ENCODE data around the gene ARFRP1. TPM values are rescaled to one million over a fixed set of nuclear protein-coding genes. Genes with fewer than 3 reads are reported as not detected.

ARFRP1 gene
- total RNA-seq, 1 experiment from 2014 or later: 30.2 TPM

DNA sequence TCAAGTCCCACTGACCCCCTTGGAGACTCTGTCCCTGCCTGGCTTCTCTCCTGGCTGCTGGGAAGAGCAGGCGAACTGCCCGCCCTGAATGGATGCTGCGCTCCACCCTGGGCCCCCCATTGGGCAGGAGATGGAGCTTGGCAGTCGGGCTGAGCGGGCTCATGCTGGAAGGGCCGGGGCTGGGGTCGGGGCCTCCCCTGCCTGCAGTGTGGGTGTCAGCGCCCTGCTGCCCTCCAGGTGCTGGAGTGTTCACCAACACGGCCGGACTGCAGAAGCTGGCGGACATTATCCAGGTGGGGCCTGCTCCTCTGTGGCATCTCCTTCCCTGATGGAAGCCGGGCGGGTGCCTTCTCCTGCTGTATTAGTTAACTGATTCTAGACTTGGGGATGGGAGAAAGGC is 27.3 kb downstream of the ARFRP1 start:
- ATAC-seq (no peak), DNase-seq (ENCODE audit: low spot score) (no peak)
- H3K36me3 Mint-ChIP-seq: peaks cover 7% of the 10 kb centered on the region; the same call in 1 of the 2 replicates
- no peaks in the 10 kb centered on the region for H3K27me3 Mint-ChIP-seq (ENCODE audit: low read depth)
- POLR2A ChIA-PET: no interaction called here
- no peak overlapping the region for H3K4me3 Mint-ChIP-seq
- no peaks in the 10 kb centered on the region for H3K9me3 Mint-ChIP-seq
- TF ChIP-seq, protein P1, sequence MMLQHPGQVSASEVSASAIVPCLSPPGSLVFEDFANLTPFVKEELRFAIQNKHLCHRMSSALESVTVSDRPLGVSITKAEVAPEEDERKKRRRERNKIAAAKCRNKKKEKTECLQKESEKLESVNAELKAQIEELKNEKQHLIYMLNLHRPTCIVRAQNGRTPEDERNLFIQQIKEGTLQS (CRISPR knock-in tag; conservative IDR thresholded peaks at IDR 0.05): no peak
- TF ChIP-seq ZNF219 (CRISPR knock-in tag; IDR thresholded peaks at IDR 0.05; ENCODE audit: borderline replicate concordance) (no peak), FOXK1 (CRISPR knock-in tag; IDR thresholded peaks at IDR 0.05) (no peak), CTCF (IDR thresholded peaks at IDR 0.05) (no peak)
- TF ChIP-seq, protein P2, sequence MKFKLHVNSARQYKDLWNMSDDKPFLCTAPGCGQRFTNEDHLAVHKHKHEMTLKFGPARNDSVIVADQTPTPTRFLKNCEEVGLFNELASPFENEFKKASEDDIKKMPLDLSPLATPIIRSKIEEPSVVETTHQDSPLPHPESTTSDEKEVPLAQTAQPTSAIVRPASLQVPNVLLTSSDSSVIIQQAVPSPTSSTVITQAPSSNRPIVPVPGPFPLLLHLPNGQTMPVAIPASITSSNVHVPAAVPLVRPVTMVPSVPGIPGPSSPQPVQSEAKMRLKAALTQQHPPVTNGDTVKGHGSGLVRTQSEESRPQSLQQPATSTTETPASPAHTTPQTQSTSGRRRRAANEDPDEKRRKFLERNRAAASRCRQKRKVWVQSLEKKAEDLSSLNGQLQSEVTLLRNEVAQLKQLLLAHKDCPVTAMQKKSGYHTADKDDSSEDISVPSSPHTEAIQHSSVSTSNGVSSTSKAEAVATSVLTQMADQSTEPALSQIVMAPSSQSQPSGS (CRISPR knock-in tag; IDR thresholded peaks at IDR 0.05; ENCODE audit: borderline replicate concordance, low read depth): no peak
- no peaks in the 10 kb centered on the region for H3K4me1 Mint-ChIP-seq
- CTCF ChIA-PET: no interaction called here
- H3K27ac Mint-ChIP-seq: no peak overlapping the region

DNA sequence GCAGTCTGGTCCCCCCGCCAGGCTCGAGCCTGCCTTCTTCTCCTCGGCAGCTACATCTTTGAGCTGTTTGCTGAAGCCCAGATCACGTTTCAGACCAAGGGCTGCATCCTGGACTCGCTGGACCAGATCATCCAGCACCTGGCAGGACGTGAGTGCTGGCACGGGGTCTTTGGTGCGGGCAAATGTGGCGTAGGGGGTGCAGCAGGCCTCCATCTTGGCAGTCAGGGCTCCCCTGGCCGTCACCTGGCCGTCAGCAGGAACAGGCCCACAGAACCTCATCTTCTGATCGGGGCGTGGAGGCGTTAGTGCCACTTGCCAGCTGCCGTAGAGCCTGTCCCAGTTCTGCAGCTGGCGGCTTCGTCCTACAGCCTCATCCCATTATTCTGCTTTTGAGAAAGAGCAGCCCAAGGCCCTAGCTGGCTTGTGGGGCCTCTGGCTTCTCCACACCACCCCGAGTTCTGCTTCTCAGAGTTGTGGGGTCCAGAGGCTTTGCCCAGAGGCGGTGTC is 27.9 kb downstream of the ARFRP1 start:
- POLR2A ChIA-PET: no interaction called here
- Mint-ChIP-seq H3K27ac (no peak overlapping the region; the same call in 1 of the 2 replicates), H3K4me1 (no peaks in the 10 kb centered on the region), H3K27me3 (ENCODE audit: low read depth) (no peaks in the 10 kb centered on the region), H3K4me3 (no peak overlapping the region), H3K9me3 (no peaks in the 10 kb centered on the region), H3K36me3 (peaks cover 7% of the 10 kb centered on the region; the same call in 1 of the 2 replicates)
- ATAC-seq (no peak), DNase-seq (ENCODE audit: low spot score) (no peak)
- CTCF ChIA-PET: no interaction called here
- TF ChIP-seq E2F1 (CRISPR knock-in tag; IDR thresholded peaks at IDR 0.05): no peak
- TF ChIP-seq ZBTB43 (CRISPR knock-in tag; IDR thresholded peaks at IDR 0.05): no peak
- TF ChIP-seq ZNF396 (CRISPR knock-in tag; IDR thresholded peaks at IDR 0.05; ENCODE audit: borderline replicate concordance): no peak
- TF ChIP-seq, protein P3, sequence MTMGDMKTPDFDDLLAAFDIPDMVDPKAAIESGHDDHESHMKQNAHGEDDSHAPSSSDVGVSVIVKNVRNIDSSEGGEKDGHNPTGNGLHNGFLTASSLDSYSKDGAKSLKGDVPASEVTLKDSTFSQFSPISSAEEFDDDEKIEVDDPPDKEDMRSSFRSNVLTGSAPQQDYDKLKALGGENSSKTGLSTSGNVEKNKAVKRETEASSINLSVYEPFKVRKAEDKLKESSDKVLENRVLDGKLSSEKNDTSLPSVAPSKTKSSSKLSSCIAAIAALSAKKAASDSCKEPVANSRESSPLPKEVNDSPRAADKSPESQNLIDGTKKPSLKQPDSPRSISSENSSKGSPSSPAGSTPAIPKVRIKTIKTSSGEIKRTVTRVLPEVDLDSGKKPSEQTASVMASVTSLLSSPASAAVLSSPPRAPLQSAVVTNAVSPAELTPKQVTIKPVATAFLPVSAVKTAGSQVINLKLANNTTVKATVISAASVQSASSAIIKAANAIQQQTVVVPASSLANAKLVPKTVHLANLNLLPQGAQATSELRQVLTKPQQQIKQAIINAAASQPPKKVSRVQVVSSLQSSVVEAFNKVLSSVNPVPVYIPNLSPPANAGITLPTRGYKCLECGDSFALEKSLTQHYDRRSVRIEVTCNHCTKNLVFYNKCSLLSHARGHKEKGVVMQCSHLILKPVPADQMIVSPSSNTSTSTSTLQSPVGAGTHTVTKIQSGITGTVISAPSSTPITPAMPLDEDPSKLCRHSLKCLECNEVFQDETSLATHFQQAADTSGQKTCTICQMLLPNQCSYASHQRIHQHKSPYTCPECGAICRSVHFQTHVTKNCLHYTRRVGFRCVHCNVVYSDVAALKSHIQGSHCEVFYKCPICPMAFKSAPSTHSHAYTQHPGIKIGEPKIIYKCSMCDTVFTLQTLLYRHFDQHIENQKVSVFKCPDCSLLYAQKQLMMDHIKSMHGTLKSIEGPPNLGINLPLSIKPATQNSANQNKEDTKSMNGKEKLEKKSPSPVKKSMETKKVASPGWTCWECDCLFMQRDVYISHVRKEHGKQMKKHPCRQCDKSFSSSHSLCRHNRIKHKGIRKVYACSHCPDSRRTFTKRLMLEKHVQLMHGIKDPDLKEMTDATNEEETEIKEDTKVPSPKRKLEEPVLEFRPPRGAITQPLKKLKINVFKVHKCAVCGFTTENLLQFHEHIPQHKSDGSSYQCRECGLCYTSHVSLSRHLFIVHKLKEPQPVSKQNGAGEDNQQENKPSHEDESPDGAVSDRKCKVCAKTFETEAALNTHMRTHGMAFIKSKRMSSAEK (CRISPR knock-in tag; IDR thresholded peaks at IDR 0.05; ENCODE audit: borderline replicate concordance): no peak
- TF ChIP-seq NFATC4 (CRISPR knock-in tag; IDR thresholded peaks at IDR 0.05): no peak
- no peak for TF ChIP-seq PRRX2 (CRISPR knock-in tag; IDR thresholded peaks at IDR 0.05)
- no peak for TF ChIP-seq HMGA2 (CRISPR knock-in tag; IDR thresholded peaks at IDR 0.05)
- TF ChIP-seq, protein P4, sequence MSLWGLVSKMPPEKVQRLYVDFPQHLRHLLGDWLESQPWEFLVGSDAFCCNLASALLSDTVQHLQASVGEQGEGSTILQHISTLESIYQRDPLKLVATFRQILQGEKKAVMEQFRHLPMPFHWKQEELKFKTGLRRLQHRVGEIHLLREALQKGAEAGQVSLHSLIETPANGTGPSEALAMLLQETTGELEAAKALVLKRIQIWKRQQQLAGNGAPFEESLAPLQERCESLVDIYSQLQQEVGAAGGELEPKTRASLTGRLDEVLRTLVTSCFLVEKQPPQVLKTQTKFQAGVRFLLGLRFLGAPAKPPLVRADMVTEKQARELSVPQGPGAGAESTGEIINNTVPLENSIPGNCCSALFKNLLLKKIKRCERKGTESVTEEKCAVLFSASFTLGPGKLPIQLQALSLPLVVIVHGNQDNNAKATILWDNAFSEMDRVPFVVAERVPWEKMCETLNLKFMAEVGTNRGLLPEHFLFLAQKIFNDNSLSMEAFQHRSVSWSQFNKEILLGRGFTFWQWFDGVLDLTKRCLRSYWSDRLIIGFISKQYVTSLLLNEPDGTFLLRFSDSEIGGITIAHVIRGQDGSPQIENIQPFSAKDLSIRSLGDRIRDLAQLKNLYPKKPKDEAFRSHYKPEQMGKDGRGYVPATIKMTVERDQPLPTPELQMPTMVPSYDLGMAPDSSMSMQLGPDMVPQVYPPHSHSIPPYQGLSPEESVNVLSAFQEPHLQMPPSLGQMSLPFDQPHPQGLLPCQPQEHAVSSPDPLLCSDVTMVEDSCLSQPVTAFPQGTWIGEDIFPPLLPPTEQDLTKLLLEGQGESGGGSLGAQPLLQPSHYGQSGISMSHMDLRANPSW (CRISPR knock-in tag; conservative IDR thresholded peaks at IDR 0.05; ENCODE audit: low read depth): no peak
